ENCODE data around the gene GPR55. TPM values are rescaled to one million over a fixed set of nuclear protein-coding genes. Genes with fewer than 3 reads are reported as not detected.

The GPR55 gene
- total RNA-seq, 1 donor from 2014 or later, result not detected

DNA sequence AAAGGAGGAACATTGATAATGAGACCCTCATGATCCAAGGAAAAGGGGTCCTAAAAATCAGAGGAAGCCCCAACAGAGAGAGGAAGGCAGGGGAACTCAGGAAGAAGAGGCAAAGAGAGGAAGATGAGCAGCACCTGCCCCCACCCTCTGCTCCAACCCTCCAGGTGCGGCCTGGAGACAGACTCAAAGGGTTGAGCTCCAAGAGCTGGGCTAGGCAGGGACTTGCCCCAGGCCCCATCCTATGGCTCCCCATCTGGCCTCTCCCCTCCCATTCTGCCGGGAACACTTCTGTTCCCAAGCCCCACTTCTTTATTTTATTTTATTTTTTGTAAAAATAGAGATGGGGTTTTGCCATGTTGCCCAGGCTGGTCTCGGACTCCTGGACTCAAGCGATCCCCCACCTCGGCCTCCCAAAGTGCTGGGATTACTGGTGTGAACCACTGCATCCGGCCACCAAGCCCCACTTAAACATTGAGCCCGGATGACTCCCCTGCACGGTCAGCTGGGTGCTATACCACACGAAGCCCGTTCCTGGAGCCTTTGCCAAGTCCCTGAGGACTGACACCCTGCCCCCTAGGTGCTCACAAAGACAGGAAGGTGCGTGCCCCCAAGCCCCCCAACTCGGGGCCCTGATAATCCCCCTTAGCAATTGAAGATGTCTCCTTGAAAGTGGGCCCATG, 3.8 kb upstream of the GPR55 start:
- H3K27ac Mint-ChIP-seq (ENCODE audit: unreplicated experiment), result no peak overlapping the region
- H3K4me2 ChIP-seq (ENCODE audit: low read length), result no peak overlapping the region
- no peaks in the 10 kb centered on the region for H4K20me1 ChIP-seq (ENCODE audit: insufficient read depth, low read length)
- no peaks in the 10 kb centered on the region for H3K4me1 ChIP-seq (ENCODE audit: insufficient read depth, low read length)
- H3K4me3 Mint-ChIP-seq (ENCODE audit: unreplicated experiment), result no peak overlapping the region
- H3K27ac ChIP-seq (ENCODE audit: low read depth, low read length), result no peak overlapping the region
- no peak overlapping the region for H2AFZ ChIP-seq (ENCODE audit: low read depth, low read length)
- H3K4me3 ChIP-seq (ENCODE audit: insufficient read depth, low read depth, low read length), result no peak overlapping the region
- H3K9me3 Mint-ChIP-seq (ENCODE audit: unreplicated experiment), result no peaks in the 10 kb centered on the region
- no peaks in the 10 kb centered on the region for H3K36me3 ChIP-seq (ENCODE audit: insufficient read depth, low read length)
- peaks cover 2% of the 10 kb centered on the region for H3K27me3 ChIP-seq (ENCODE audit: insufficient read depth, low read length)
- H3K4me1 Mint-ChIP-seq (ENCODE audit: low read depth, unreplicated experiment), result peaks cover 1% of the 10 kb centered on the region
- H3K9ac ChIP-seq (ENCODE audit: low read length), result no peak overlapping the region
- no peak for DNase-seq (ENCODE audit: low read depth)
- no peaks in the 10 kb centered on the region for H3K36me3 Mint-ChIP-seq (ENCODE audit: low read depth, unreplicated experiment)
- no peaks in the 10 kb centered on the region for H3K79me2 ChIP-seq (ENCODE audit: insufficient read depth, low read length)
- no peaks in the 10 kb centered on the region for H3K9me3 ChIP-seq (ENCODE audit: insufficient read depth, low read depth, low read length)
- no peak for FAIRE-seq
- no peak for TF ChIP-seq EZH2 (IDR thresholded peaks at IDR 0.05; ENCODE audit: insufficient read depth, low read length)
- TF ChIP-seq, protein P1, sequence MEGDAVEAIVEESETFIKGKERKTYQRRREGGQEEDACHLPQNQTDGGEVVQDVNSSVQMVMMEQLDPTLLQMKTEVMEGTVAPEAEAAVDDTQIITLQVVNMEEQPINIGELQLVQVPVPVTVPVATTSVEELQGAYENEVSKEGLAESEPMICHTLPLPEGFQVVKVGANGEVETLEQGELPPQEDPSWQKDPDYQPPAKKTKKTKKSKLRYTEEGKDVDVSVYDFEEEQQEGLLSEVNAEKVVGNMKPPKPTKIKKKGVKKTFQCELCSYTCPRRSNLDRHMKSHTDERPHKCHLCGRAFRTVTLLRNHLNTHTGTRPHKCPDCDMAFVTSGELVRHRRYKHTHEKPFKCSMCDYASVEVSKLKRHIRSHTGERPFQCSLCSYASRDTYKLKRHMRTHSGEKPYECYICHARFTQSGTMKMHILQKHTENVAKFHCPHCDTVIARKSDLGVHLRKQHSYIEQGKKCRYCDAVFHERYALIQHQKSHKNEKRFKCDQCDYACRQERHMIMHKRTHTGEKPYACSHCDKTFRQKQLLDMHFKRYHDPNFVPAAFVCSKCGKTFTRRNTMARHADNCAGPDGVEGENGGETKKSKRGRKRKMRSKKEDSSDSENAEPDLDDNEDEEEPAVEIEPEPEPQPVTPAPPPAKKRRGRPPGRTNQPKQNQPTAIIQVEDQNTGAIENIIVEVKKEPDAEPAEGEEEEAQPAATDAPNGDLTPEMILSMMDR (IDR thresholded peaks at IDR 0.05; ENCODE audit: insufficient read depth, low read depth, low read length), result no peak
- H3K27me3 Mint-ChIP-seq (ENCODE audit: low read depth, unreplicated experiment), result peaks cover 39% of the 10 kb centered on the region

DNA sequence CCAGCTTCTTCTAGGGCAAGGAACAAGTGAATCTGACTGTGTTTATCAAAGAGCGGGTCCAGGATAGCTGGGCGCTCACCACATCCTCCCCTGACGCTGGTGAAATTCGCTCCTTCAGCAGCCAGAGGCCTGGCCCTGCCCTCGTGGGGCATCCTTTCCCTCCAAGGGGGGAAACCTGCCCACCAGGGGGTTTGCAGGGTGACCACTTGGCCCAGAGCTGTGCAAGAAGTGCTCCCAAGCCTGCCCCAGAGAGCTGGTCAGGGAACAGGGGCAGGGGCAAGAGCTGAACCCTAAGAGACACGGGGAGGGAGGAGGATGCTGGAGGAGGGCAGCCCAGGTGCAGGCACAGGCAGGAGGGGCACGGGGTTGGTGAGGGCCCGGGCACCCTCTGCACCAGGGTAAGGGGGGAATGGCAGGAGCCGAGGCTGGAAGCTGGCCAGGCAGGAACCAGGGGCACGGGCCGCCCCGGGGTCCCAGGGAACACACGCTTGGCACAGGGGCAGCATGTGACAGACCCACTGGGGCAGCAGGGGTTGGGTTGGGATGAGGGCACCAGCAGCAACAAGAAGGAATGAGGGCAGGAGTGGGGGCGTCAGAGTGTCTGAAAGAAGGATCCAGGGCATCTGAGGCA, 2.8 kb upstream of the GPR55 start:
- Histone ChIP-seq H3K36me3 (ENCODE audit: insufficient read depth, low read length) (no peaks in the 10 kb centered on the region), H3K9ac (ENCODE audit: low read length) (no peak overlapping the region), H3K4me3 (ENCODE audit: insufficient read depth, low read depth, low read length) (no peak overlapping the region), H3K4me1 (ENCODE audit: insufficient read depth, low read length) (no peaks in the 10 kb centered on the region), H3K79me2 (ENCODE audit: insufficient read depth, low read length) (no peaks in the 10 kb centered on the region), H3K27me3 (ENCODE audit: insufficient read depth, low read length) (peaks cover 4% of the 10 kb centered on the region), H3K9me3 (ENCODE audit: insufficient read depth, low read depth, low read length) (no peaks in the 10 kb centered on the region), H3K4me2 (ENCODE audit: low read length) (no peak overlapping the region), H2AFZ (ENCODE audit: low read depth, low read length) (no peak overlapping the region), H4K20me1 (ENCODE audit: insufficient read depth, low read length) (no peaks in the 10 kb centered on the region), H3K27ac (ENCODE audit: low read depth, low read length) (no peak overlapping the region)
- no peak for TF ChIP-seq EZH2 (IDR thresholded peaks at IDR 0.05; ENCODE audit: insufficient read depth, low read length)
- TF ChIP-seq, protein P1 (IDR thresholded peaks at IDR 0.05; ENCODE audit: insufficient read depth, low read depth, low read length), result no peak
- FAIRE-seq (no peak), DNase-seq (ENCODE audit: low read depth) (no peak)
- peaks cover 4% of the 10 kb centered on the region for H3K4me1 Mint-ChIP-seq (ENCODE audit: low read depth, unreplicated experiment)
- H3K9me3 Mint-ChIP-seq (ENCODE audit: unreplicated experiment), result no peaks in the 10 kb centered on the region
- no peak overlapping the region for H3K4me3 Mint-ChIP-seq (ENCODE audit: unreplicated experiment)
- H3K27me3 Mint-ChIP-seq (ENCODE audit: low read depth, unreplicated experiment), result peaks cover 45% of the 10 kb centered on the region
- no peaks in the 10 kb centered on the region for H3K36me3 Mint-ChIP-seq (ENCODE audit: low read depth, unreplicated experiment)
- no peak overlapping the region for H3K27ac Mint-ChIP-seq (ENCODE audit: unreplicated experiment)

Data from astrocyte (in vitro differentiated cells and primary cell).